DLD1 (cell line): ENCODE measurements around the gene UBE3B.
"Not testable (repeated sequence)": the region's sequence is repeated elsewhere in the genome, so short reads cannot be mapped to it uniquely, and the experiment has no call there.

ENCODE experiments used
- in situ Hi-C: cut with HindIII; loops from 2 replicates; pipeline ENCODE4 v1.10.0; 2017; ENCODE audit warnings: low sequenced_read_pairs

The UBE3B gene

DNA sequence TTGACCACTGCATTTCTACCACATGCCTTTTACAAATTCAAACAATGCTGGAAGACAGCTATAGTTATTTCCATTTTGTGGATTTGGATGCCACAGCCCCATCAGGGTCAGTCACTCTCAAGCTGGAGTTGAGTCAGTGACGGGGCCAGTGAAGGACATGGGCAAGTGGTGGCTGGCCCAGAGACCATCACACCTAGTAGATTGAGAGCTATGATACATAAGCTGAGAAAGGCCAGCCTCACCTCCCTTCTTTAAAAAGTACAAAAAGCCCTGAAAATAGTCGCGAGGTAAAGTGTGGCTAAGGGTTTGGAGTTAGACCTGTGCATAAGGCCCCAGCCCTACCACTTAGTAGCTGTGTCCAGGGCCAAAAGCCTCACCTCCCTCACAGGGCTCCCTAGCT lies 4.4 kb upstream of the UBE3B start:
- in situ Hi-C loops = no loop called here

DNA sequence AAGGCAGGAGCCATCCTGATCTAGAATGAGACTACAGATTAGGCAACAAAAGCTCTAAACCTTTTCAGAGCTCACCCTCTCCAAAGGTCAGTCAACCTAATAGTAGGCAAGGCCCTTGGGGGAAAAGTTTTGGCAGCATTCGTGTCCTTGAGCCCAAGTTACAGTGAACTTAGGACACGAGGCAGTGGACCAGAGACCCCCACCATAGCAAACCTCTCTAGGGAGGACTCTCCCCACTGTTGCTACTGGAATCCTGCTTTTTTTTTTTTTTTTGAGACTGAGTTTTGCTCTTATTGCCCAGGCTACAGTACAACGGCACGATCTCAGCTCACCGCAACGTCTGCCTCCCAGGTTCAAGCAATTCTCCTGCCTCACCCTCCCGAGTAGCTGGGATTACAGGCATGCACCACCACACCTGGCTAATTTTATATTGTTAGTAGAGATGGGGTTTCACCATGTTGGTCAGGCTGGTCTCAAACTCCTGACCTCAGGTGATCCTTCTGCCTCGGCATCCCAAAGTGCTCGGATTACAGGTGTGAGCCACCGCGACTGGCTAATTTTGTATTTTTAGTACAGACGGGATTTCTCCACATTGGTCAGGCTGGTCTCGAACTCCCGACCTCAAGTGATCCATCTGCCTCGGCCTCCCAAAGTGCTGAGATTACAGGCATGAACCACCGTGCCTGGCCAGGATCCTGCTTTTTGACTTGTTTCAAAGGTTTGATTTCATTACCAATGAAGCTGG lies 3.7 kb upstream of the UBE3B start:
- in situ Hi-C loops = not testable (repeated sequence)

DNA sequence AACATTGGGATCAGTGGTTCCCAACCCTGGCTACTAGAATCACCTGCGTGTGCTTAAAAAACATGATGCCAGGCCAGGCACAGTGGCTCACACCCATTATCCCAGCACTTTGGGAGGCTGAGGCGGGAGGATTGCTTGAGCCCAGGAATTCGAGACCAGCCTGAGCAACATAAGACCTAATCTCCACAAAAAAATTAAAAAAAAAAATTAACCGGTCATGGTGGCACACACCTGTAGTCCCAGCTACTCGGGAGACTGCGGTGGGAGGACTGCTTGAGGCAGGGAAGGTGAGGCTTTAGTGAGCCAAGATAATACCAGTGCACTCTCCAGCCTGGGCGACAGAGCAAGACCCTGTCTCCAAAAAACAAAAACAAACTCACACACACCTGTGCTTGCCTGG lies 2.3 kb upstream of the UBE3B start:
- in situ Hi-C loops = no loop called here

DNA sequence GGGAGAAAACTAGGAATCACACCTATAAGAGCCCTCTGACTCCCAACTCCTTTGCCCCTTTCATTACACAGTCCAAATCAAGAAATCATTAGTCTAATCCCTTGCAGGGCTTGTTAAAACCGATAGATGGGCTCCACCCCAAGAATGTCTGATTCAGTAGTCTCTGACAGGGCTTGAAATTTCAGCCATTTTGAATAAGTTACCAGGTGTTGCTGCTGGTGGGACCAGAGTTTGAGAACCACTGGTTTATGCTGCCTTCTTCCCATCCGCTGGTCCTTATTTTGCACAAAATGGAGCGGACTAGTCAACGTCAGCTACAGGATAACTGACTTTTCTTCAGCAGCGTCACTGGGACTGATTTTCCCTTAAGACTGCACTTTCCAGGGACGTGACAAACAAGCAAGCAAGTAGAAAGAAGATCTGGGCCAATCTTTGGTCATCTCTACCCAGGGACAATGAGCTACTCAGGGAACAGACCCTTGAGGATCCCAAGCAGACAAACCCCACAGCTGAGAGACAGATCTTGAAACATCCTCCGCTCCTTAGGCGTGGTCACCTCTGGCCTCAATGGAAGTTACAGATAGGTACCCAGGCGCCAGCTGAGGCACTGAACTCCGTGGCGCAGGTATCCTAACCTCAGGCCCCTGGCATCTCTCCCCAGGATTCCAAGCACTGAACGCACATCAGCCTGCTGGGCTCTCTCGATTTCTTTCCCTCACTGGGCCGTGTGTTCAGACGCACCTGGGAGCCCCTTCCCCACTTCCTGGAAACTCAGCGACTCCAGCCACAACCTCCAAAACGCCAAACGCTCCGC lies 1.2 kb upstream of the UBE3B start:
- in situ Hi-C loops = no loop called here

DNA sequence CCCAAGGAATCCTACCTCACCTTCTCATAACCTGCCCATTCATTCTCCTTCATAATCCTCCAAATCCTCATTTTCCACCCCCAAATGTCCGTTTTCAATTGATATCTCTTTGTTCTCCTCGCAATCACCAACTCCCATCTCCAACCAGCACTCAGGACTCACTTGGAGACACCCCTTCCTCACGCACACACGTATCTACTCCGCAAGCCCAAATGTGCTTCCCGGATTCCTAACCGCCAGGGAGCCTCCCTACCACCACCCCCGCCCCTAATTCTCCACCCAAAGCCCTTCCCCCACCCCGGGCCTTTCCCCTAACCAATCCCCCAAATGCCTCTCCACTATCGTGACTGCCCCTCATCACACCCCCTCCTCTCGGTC lies 638 bp upstream of the UBE3B start:
- in situ Hi-C loops = no loop called here

DNA sequence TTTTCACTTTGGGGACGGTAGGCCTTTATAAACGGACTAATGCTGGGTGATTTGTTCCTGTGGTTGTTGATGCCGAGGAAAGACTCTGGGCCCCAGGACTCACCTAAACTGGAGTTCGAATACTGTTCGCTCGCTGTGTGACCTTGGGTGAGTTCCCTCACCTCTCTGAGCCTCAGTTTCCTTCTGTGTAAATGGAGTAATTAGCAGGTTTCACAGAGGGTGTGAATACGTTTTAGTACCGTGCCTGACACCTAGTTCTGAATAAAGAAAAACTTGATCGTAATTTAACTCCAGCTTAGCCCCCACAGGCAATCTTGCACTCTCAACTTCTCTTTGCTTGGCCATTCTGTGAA lies 505 bp downstream of the UBE3B start:
- in situ Hi-C loops = no loop called here

DNA sequence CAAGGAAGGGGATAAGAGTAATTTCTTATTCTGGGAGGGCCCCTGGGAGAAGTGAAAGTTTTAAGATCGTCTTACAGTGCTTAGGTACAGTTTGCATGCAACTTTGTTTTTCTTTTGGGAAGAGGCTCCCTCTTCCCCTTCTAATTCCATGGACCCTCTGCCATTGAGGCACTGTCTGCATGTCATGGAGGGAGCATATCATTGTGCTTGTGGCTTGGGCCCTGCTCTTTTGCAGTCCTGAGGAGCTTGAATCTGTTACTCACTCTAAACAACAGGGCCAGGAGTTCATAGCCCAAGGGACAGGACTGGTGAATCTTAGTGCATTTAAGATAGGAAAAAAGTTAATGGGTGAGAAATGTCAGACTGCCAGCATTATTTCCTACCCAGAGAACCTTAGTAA lies 2.3 kb downstream of the UBE3B start:
- in situ Hi-C loops = no loop called here

DNA sequence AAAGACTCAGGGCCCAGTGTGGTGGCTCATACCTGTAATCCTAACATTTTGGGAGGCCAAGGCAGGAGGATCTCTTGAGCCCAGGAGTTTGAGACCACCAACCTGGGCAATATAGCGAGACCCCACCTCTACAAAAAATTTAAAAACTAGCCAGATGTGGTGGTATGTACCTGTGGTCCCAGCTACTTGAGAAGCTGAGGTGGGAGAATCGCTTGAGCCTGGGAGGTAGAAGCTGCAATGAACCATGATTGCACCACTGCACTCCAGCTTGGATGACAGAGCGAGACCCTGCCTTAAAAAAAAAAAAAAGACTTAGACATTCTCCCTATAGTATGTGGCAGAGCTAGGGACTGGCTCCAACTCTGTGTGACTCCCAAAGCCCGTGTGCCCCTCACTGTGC lies 2.9 kb downstream of the UBE3B start:
- in situ Hi-C loops = no loop called here

DNA sequence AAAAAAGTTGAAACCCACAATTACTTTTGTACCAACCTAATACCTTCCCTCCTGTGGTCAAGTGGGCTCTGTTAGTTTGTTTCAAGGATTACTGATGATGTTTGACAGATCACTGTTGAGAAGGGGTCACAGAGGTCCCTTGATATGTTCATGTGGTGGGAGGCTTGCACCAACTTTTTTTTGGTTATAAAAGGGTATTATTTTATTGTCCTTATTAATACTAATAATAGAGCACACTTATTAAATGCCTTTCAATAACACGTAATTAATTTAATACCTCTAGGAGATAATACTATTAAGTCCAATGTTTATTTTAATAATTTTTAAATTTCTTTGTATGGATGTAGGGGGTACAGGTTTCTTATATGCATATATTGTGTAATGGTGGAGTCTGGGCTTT lies 4.4 kb downstream of the UBE3B start:
- in situ Hi-C loops = no loop called here

DNA sequence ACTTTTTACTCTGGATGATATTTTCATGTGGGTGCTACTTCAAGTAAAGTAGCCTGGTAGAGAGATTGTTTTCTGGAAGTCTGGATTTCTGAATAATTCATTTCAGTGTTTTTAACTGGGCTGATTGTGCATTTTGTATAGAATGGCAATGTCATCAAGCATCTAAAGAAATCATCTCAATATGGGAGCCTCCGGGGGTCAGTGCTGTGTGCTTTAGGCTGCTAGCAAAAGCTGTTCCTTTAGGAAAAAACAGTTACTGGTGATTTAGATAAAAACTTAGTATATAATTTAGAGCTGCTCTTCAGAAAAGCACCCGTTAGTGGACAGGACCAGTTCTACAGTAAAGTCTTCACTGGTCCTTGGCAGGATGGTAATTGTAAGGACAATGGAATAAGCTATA lies 5.1 kb downstream of the UBE3B start:
- in situ Hi-C loops = no loop called here

DNA sequence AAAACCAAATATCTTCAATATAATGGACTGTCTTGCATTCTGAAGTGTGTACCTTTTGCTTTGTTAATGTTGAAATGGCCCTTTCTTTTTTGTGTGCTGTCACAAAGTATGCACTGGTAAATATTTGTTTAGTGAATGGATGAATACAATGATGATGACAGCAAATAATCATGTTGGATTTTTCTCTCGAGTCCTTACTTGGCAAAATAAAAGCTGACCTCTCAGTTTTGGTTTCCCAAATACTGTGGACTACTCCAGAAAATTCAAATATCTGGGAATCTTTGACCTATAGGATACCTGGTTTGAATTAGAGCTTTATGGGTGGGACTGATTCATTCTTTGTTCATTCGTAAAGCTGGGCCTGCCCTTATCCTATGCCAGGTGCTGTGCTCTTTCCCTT lies 5.5 kb downstream of the UBE3B start:
- in situ Hi-C loops = no loop called here

DNA sequence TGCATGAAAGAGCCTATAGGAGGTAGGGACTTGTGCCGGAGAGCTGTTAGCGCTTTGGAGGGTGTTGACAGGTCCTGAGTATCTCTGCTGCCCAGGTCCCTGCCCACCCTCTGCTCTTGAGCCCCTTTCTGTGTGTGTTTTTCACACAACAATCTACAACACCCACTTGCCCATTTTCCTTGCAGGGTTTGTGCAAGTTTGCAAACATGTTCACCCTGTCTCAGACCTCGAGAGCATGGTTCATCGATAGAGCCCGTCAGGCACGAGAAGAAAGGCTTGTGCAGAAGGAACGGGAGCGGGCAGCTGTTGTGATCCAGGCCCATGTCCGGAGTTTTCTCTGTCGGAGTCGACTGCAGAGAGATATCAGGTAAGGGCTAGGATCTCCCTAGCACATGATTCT lies 5.9 kb downstream of the UBE3B start:
- in situ Hi-C loops = no loop called here

DNA sequence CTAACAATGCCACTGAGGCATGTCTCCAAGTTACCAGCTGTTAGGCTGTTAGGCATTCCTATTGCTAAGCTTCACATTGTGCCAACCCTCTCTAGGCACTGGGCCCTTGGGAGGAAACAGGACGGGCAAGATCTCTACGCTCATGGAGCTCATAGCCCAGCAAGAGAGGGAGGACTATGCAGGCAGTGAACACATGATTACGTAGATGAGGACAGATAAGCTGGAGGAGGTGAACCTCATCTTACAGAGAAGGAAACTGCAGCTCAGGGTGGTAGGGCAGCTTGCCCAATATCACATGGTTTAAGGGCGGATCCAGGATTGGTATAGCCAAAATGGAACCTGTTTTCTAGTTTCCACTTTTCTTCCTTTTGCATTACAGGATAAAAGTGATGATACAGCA lies 7.8 kb downstream of the UBE3B start:
- in situ Hi-C loops = no loop called here

DNA sequence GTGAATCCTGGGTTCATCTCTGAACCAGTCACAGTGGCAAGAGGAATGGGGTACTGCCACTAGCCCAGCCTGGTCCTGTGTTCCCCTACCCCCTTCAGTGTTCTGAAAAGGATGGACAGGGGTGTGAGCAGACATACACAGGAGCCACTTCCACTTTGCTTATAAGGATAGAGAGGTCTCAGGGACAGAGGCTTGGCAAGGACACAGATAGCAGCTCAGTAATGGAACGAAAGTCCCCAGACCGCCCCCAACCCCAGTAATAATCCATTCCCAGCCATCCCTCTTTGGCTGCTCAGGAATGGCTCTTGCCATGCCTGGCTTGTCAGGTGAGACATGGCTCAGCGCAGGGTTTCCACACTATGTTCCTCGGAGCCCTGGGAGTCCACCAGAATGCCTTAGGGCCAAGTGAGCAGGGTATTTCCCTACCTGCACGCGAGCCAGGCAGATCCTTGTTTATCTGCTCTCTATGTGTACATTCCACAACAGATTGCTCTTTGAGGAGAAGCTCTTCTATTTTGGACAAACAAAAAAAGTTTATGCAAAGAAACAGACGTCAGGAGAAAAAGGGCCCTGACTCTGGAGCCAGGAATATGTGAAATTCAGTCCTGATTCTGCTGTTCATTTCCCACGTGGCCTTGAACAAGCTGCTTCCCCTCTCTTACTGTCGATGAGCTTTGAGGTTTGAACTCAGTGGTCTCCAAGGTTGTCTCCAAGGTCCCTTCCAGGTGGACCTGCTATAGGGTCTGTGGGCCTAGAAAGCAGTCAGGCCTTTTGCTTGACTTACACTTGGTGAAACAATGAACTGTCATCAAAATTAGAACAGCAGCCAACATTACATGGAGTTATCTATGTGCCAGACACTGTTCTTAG lies 10.0 kb downstream of the UBE3B start:
- in situ Hi-C loops = no loop called here

DNA sequence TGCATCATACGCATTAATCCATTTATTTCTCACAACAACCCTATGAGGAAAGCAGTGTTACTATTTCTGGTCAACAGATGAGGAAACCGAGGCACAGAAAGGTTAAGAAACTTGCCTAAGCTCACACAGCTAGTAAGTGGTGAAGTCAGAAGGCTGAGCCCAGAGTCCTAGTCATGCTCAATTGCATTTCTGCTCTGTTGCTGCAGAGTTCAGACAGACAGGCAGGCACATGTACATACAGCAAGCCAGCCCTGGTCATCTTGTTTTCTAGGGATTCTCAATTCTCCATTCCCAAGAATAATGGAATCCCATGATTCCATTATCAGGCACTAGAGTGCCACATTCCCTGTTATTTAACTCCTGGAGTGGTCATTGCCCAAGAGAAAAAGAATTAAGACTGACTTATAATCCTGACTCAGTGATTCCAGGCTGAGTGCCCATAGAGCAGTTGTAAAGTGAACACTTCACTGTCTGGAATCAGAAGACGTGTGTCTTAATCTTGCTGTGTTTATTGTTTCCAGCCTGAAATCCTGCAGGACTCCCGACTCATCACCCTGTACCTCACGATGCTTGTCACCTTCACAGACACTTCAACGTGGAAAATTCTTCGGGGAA lies 10.7 kb downstream of the UBE3B start:
- in situ Hi-C loops = no loop called here

DNA sequence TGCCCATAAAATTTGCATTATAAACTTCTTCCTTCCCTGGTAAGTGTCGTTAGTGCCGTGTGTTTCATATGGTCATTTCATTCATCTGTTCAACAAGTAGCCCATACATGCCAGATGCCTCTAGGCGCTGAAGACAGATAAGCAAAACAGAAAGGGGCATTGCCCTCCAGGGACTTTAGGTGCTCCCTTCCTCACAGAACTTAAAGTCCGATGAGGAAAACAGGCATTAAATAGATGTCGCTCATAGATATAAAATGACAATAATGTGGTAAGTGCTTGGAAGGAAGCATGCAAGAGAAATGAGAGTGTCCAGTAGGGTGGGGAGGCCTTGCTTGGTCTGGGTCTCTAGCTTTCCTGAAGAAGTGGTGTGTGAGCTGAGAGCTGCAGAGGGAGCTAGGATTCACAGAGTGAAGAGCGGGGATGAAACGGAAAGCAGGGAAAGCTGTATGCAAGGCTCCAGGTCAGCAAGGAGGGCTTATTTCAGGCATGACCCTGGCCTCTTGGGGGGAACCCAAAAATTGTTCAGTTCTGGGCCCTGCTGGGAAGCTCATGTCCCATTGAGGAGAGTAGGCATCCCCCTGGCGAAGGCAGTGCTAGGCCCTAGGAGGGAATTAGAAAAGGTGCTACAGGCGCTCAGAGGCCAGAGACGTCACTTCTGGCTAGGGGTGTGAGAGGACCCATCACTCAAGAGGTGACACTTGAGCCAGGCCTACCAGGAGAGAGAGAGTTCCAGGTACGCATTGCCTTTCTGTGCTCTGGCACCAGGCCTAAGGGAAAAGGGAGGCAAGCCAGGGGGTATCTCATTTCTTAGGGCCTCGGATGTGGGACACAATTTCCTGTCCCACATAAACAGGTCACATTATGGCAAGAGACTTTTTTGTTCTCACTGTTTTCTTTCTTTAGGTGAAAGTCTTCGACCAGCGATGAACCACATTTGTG lies 11.9 kb downstream of the UBE3B start:
- in situ Hi-C loops = no loop called here

DNA sequence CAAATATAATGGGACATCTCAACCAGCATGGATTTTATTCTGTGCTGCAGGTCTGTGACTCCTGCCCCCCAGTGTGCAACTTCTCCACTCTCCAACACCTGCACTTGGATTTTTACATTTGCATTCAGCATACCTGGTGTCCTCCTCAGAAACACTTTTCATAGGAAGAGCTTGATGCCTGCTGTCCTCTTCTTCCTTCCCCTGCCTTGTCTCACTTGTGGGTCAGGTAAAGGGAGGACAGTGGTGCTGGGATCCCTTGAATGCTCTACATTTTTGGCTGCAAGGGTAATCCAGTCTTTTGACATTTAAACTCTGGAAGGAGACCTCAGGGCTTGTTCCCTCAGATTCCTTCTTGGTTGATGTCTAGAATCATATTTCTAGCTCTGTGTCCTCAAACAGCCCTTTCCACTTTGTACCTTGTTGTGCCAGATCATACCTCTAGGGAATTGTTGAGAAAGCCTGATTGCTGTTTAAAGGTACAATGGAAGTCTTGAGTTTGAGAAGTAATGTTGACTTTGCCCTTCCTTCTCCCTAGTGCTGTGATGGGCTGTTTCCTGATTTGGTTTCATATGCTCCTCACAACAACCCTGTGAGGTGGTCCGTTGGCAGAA lies 12.6 kb downstream of the UBE3B start:
- in situ Hi-C loops = no loop called here

DNA sequence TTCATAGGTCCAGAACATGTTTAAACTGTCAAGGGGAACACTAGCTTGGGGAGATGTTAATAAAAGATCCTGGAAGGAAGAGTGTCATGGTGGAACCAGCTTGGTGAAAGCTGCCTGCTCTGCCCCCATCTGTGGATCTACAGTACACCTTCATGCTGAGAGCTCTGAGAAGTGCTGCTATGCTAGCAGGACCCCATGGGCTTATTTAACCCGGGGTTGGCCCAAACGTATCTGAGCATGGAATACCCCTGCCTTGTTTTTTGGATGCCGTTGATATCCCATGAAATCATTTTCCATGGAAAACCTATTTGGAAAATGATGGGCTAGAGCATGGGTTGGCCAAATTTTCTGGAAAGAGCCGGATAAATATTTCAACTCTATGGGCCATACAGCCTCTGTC lies 14.2 kb downstream of the UBE3B start:
- in situ Hi-C loops = no loop called here

DNA sequence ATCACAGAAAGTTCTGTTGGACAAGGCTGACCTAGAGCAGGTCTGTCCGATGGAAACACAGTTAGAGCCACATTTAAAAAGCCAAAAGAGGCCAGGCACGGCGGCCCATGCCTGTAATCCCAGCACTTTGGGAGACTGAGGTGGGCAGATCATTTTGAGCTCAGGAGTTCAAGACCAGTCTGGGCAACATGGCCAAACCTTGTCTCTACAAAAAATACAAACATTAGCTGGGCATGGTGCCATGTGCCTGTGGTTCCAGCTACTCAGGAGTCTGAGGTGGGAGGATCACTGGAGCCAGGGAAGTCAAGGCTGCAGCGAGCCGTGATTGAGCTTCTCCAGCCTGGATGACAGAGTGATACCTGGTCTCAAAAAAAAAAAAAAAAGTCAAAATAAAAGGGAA lies 14.9 kb downstream of the UBE3B start:
- in situ Hi-C loops = no loop called here

DNA sequence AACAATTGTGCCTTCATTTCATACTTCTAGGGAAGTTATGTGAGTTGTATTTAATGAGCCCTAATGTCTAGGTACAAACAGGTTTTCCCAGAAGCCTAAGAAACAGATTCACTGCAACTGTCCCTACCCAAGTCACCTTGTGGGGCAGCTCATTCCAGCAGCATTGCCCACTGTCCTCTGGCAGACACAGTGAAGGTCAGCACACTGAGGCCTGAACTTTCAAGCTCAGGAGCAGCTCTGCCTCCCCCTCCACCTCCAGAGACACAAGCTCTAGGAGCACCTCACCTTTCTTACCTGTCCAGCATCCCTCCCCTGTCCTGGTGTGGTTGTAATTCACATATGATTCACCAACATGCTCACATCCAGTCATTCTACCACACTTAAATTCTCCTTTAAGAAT lies 15.7 kb downstream of the UBE3B start:
- in situ Hi-C loops = no loop called here
